GM21737 (cell line): Measurements from ENCODE around the gene AGR2.

ENCODE experiments used
- ATAC-seq: cut with Tn5 transposase; IDR thresholded peaks from one replicate; pipeline ENCODE4 v1.9.1; 2021; ENCODE audit warnings: mild to moderate bottlenecking, moderate library complexity; ENCODE audit not compliant: unreplicated experiment

The AGR2 gene

DNA sequence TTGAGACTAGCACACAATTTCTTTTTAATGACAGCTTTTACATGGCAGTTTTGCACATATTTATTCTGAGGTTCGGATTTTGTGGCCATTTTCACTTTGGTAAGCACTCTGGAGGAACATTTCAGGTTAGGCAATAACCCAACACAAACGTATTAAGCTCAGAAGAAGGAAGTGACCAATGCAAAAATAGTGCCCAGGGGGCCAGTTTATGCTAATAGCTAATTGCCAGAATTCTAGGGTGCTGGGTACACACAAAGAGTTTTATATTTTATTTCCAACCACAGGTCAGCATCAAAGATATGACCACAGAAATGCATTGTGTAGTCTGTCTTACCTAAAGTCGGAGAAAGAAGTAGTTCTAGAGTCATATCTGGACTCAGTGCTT lies 8.4 kb upstream of the AGR2 start:
- ATAC-seq = no peak

- no peak for ATAC-seq
These were observed 7.9 kb upstream of the AGR2 start for GRCh38 chr7:16812542-16813231.

DNA sequence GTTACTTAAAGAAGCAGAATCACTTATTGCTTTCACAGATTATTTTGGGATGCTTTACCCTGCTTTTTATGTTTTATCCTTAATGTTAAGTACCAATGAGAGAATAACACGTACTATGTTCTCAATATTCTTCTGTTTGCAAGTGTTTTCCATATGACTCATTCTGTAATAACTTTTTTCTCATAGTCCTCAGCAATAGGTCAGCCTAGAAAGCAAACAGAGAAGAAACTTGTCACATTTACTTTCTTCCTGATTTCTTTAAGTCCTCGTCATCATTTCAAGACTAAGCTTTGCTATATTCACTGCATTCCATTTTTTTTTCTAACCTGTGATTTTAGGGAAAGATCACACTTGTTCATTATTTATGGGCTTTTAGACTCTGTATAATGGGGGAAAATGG lies 6.8 kb upstream of the AGR2 start:
- no peak for ATAC-seq

- ATAC-seq = no peak
These were observed 5.8 kb upstream of the AGR2 start for GRCh38 chr7:16810573-16810972.

GRCh38 chr7:16810112-16810511 lies 5.3 kb upstream of the AGR2 start:
- no peak for ATAC-seq

- no peak for ATAC-seq
These were observed 642 bp upstream of the AGR2 start for GRCh38 chr7:16805441-16805840.

DNA sequence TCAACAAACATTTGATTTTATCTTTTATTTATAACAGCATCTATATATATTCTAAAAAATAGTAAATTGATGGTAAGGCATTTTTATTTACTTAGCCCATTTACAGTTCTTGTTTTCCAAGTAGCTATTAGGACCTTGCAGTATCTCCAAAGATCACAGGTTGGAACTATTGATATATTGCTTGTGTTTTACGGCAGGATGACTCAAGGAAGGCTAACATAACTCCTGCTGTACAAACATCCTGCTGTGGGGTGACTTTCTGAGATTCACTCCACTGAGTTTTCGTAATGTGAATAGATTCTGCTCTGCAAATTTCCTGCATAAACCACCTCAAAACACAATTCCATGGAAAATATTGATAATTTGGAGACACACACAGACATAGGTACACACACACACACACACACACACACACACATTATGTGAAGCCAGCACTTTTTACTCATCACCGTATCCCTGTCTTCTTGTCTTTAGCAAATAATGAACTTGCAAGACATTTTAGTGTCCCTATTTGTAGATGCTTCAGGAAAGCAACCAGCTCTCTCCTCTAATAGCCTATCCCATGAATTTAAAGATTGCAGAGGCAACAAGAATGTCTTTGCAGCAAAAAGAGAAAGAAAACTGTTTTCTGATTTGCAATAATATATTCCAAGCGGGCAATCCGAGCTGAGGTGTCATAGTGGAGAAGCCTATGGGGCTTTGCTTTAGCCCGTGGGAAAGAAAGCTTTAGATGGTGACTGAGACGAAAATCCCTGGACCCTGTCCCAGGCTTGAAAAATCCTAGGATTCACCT lies 722 bp downstream of the AGR2 start:
- no peak for ATAC-seq

GRCh38 chr7:16803125-16803524 lies 1.7 kb downstream of the AGR2 start:
- no peak for ATAC-seq

DNA sequence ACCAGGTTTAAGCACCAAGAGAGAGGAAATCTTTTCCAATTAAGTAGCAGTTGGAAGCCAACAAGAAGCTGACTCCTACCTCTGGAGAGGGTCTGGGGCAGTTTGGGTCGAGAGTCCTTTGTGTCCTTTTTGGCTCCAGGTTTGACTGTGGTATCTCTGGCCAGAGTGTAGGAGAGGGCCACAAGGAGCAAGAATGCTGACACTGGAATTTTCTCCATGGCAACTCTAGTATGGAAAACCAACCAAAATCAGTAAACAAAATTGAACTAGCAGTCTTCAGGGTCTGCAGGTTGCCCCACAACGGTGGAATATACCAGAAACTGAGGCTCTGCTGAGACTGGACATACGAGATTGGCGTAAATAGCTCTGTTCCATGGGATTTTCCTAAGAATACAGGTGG lies 3.2 kb downstream of the AGR2 start:
- ATAC-seq = no peak

DNA sequence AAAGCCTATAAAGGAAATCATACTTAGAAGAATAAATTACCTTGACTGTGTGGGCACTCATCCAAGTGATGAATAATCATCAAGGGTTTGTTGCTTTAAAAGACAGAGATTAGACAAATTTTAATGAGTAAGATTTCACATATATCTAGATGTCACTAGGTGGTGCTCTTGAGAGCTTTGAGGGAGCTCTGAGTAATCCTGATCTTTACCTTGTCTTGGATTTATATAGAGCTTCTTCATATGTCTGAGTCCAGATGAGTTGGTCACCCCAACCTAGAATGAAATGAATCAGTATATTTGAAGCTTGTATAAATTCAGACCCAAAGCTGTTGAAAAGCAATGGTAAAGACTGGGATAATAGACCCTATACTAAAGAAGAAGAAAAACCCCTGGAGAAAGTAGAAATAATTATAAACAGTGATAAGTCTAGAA lies 3.7 kb downstream of the AGR2 start:
- ATAC-seq = no peak

DNA sequence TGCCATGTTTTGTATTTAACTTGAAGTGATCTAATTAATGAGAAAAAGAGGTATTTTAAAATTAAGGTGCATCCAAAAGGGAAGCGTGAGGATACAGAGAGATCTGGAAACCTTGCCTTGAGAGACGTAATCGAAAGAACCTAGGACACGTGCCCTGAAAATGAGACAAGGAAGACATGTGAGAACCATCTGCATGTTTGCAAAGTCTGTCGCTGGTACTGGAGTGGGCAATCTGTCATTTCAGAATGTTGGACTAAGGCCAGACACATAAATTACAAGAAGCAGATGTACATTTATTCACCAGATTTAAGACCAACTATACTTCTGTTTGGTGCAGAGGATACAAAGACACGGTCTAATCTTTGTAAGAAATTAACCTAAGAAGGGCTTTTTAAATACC lies 9.2 kb downstream of the AGR2 start:
- no peak for ATAC-seq

GRCh38 chr7:16794986-16795385 lies 9.8 kb downstream of the AGR2 start:
- no peak for ATAC-seq

DNA sequence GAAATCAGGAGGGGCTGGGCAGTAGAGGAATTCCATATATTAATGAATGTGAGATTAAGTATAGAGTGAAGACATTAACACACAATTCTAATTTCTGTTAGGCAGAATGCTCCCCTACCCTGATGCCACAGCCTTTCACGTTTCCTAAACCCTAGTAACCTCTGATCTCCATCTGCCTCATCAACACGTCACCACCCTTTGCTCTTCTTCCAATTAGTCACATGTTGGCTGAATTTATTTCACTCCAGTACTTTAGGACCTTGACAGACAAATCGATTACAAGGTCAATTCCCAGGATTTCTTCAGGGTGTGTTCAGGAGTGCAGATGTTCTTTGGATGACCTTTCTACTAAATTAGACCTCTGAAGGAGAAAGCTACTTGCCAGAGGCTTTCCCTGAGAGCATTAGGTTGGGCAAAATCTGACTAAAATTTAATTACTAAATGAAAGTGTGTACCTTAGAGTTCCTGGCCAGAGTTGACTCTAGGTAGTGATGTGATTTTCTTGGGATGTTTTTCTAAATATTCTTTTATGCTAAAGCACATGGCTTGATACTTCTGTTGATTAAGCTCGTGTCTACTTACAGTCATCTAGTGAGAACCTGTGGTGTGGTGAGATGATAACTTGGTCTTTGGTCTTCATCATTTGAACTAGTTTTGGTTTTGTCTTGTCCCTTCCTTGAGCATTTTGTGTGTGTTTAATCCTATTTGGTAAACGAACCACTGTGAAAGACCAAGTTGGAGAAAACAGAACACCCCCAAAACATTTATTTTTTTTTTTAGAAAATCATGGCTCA lies 12.7 kb downstream of the AGR2 start:
- ATAC-seq = no peak

DNA sequence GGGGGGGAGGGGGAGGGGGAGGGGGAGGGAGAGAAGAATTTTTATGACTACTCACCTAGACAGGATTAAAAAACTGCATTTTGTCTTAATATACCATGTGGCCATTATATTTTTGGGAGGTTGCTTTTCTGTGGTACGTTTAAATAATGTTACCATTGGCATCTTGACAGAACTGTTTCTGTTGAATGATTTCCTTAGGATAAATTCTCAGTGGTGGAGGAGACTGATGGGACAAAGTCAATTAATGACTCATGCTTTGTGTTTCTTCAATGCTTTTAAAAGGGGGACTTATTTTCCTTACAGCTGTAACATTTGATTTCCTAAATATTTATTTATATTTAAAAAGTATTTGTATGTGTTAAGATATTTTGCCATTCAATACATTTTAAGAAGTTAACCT lies 13.7 kb downstream of the AGR2 start:
- ATAC-seq = no peak

GRCh38 chr7:16787127-16787526 lies 17.7 kb downstream of the AGR2 start:
- no peak for ATAC-seq

- ATAC-seq = no peak
These were observed 18.5 kb downstream of the AGR2 start for GRCh38 chr7:16786257-16786656.

DNA sequence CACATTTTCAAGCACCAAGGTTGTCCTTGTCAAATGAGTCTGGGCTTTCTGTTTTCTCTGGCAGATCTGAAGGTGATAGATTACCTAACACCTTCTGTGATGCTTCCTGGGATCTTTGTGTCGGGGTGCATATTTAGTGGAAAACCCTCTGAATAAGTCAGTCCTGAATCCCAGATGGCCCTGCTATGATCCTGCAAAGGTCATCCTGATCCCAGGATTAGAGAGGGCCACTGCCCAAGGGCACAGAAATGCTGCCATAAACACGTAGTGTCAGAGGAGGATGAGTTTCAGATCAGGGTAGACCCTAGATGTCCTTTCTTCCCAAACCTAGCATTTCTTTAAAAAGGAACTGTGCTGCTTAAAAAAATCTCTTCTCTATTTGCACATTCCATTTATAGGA lies 19.0 kb downstream of the AGR2 start:
- no peak for ATAC-seq

DNA sequence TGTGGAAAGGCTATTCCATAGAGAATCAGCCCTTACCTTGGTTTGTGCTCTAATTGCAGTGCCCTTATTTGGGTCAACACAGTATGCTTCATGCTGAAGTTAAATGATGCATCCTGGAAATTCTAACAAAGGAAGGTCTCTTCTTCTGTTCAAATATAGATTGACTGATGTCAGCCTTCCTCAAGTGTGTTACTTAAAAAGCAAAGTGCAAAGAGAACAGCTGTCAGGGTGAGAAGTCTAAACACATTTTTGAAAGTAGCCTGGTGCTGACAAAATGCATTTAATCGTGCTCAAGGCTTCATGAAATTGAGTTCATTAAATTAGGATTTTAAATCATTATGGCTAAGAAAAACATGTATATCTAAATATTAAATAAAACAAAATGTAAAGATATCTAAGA lies 19.5 kb downstream of the AGR2 start:
- no peak for ATAC-seq

- no peak for ATAC-seq
These were observed 24.2 kb downstream of the AGR2 start for GRCh38 chr7:16780596-16780995.

GRCh38 chr7:16779051-16779450 lies 25.7 kb downstream of the AGR2 start:
- no peak for ATAC-seq

DNA sequence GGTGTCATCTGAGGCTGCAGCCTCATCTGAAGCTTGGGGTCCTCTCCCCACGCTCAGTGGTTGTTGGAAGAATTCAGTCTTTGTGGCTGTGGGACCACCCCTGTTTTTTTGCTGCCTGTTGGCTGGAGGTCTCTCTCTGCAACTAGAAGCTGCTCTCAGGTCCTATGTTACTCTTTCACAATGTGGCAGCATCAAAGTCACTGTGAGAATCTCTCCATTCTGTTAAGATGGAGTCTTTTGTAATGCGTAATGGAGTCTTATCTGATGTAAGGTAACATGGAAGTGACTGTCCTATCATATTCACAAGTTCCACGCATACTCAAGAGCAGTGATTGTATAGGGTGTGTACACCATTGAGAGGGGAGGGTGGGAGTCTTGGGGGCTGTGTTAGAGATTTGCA lies 26.3 kb downstream of the AGR2 start:
- ATAC-seq = no peak

GRCh38 chr7:16776053-16776452 lies 28.7 kb downstream of the AGR2 start:
- ATAC-seq = no peak
